Right lobe of liver (tissue), 4 donors: ENCODE data around the gene LTB.

ENCODE experiments used
- POLR2A ChIP-seq: fragments of 450-650 bp; IDR thresholded peaks from one replicate; pipeline ENCODE4 v1.6.1; 2017; ENCODE audit warnings: antibody characterized with exemption, mild to moderate bottlenecking
- TF ChIP-seq, protein P1 (sequence below), 4 donors: fragments of 200-600 bp in 3 of 4; fragments of 450-650 bp in 1 of 4; IDR thresholded peaks; one replicate each; pipeline versions ENCODE4 v1.5.1 to v1.8.0; 2016 to 2022; ENCODE audit warnings: antibody characterized with exemption in 4 of 4, mild to moderate bottlenecking in 2 of 4
- donor health status: DM: no; HTN: no; CAD: no.
- donor health status: DM: no; HTN: no; CAD: no.
- donor health status: DM: no; HTN: yes; CAD: no.

DNA sequence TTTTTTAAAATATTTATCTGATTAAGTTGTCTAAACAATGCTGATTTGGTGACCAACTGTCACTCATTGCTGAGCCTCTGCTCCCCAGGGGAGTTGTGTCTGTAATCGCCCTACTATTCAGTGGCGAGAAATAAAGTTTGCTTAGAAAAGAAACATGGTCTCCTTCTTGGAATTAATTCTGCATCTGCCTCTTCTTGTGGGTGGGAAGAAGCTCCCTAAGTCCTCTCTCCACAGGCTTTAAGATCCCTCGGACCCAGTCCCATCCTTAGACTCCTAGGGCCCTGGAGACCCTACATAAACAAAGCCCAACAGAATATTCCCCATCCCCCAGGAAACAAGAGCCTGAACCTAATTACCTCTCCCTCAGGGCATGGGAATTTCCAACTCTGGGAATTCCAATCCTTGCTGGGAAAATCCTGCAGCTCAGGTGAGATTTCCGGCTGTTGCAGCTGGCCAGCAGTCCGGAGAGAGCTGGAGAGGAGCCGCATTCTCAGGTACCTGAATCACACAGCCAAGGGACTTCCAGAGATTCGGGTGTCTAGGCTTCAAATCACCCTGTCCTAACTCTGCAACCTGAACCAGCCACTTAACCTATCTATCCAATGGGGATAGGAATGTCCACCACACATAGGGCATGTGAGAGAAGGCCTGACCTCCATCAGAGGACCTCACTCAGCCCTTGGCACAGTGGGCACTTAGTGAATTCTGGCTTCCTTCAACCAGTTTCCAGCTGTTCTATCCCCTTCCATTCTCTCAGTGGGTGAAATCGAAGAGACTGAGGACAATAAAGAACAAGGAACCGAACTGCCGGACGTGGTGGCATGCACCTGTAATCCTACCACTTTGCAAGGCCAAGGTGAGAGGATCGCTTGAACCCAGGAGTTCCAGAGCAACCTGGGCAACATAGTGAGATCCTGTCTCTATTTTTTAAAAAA is 3.8 kb downstream of the LTB start:
- TF ChIP-seq, protein P1, sequence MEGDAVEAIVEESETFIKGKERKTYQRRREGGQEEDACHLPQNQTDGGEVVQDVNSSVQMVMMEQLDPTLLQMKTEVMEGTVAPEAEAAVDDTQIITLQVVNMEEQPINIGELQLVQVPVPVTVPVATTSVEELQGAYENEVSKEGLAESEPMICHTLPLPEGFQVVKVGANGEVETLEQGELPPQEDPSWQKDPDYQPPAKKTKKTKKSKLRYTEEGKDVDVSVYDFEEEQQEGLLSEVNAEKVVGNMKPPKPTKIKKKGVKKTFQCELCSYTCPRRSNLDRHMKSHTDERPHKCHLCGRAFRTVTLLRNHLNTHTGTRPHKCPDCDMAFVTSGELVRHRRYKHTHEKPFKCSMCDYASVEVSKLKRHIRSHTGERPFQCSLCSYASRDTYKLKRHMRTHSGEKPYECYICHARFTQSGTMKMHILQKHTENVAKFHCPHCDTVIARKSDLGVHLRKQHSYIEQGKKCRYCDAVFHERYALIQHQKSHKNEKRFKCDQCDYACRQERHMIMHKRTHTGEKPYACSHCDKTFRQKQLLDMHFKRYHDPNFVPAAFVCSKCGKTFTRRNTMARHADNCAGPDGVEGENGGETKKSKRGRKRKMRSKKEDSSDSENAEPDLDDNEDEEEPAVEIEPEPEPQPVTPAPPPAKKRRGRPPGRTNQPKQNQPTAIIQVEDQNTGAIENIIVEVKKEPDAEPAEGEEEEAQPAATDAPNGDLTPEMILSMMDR (IDR thresholded peaks at IDR 0.05): no peak
- no peak for TF ChIP-seq POLR2A
